Activated T-cell treated with anti-CD3 and anti-CD28 coated beads, Interleukin-2, amount 50 U/mL, for 24 hours (primary cell): Measurements from ENCODE around the gene CCL14.

Experiments used
- DNase-seq: peaks from one replicate; pipeline ENCODE4 v3.0.0-alpha.2; 2020
- H3K27ac Mint-ChIP-seq: 2 replicates; pipeline ENCODE4 v1.8.0; 2020; ENCODE audit warnings: mild to moderate bottlenecking, mixed read lengths
- H3K27me3 Mint-ChIP-seq: 2 replicates; pipeline ENCODE4 v1.8.0; 2020; ENCODE audit warnings: mixed read lengths
- H3K36me3 Mint-ChIP-seq: 2 replicates; pipeline ENCODE4 v1.8.0; 2020; ENCODE audit warnings: low read depth, mixed read lengths
- H3K4me1 Mint-ChIP-seq: 2 replicates; pipeline ENCODE4 v1.8.0; 2020; ENCODE audit warnings: low read depth, mixed read lengths
- H3K4me3 Mint-ChIP-seq: 2 replicates; pipeline ENCODE4 v1.8.0; 2020; ENCODE audit warnings: mild to moderate bottlenecking, moderate library complexity, mixed read lengths
- H3K9me3 Mint-ChIP-seq: 2 replicates; pipeline ENCODE4 v1.8.0; 2020; ENCODE audit warnings: mixed read lengths

CCL14 gene

GRCh38 chr17:35973333-35974260, 12.9 kb downstream of the CCL14 start:
- Mint-ChIP-seq H3K4me3 (no peak overlapping the region), H3K9me3 (no peaks in the 10 kb centered on the region), H3K27me3 (no peaks in the 10 kb centered on the region), H3K27ac (no peak overlapping the region), H3K36me3 (no peaks in the 10 kb centered on the region), H3K4me1 (peaks cover 19% of the 10 kb centered on the region)
- DNase-seq = no peak

- no peak for DNase-seq
- Mint-ChIP-seq H3K4me3 (no peak overlapping the region), H3K36me3 (no peaks in the 10 kb centered on the region), H3K27me3 (no peaks in the 10 kb centered on the region), H3K27ac (no peak overlapping the region), H3K4me1 (peaks cover 19% of the 10 kb centered on the region), H3K9me3 (no peaks in the 10 kb centered on the region)
Measured at GRCh38 chr17:35972945-35973332, 13.6 kb downstream of the CCL14 start.

GRCh38 chr17:35972535-35972934, 14.0 kb downstream of the CCL14 start:
- no peak overlapping the region for H3K27ac Mint-ChIP-seq
- H3K4me1 Mint-ChIP-seq = peaks cover 19% of the 10 kb centered on the region
- H3K9me3 Mint-ChIP-seq = no peaks in the 10 kb centered on the region
- no peak overlapping the region for H3K4me3 Mint-ChIP-seq
- no peaks in the 10 kb centered on the region for H3K36me3 Mint-ChIP-seq
- DNase-seq = no peak
- H3K27me3 Mint-ChIP-seq = no peaks in the 10 kb centered on the region

GRCh38 chr17:35972066-35972465, 14.5 kb downstream of the CCL14 start:
- no peak overlapping the region for H3K4me3 Mint-ChIP-seq
- H3K9me3 Mint-ChIP-seq = no peaks in the 10 kb centered on the region
- H3K36me3 Mint-ChIP-seq = no peaks in the 10 kb centered on the region
- H3K4me1 Mint-ChIP-seq = peaks cover 19% of the 10 kb centered on the region
- no peaks in the 10 kb centered on the region for H3K27me3 Mint-ChIP-seq
- no peak for DNase-seq
- no peak overlapping the region for H3K27ac Mint-ChIP-seq

GRCh38 chr17:35969558-35970380, 16.8 kb downstream of the CCL14 start:
- H3K27me3 Mint-ChIP-seq = no peaks in the 10 kb centered on the region
- H3K36me3 Mint-ChIP-seq = no peaks in the 10 kb centered on the region
- peak overlapping the region; percentile 47 for H3K27ac Mint-ChIP-seq
- no peaks in the 10 kb centered on the region for H3K9me3 Mint-ChIP-seq
- H3K4me1 Mint-ChIP-seq = peaks cover 16% of the 10 kb centered on the region
- peak; percentile 73 for DNase-seq
- H3K4me3 Mint-ChIP-seq = no peak overlapping the region

- DNase-seq = no peak
- no peaks in the 10 kb centered on the region for H3K9me3 Mint-ChIP-seq
- no peak overlapping the region for H3K4me3 Mint-ChIP-seq
- H3K27me3 Mint-ChIP-seq = no peaks in the 10 kb centered on the region
- H3K36me3 Mint-ChIP-seq = no peaks in the 10 kb centered on the region
- H3K4me1 Mint-ChIP-seq = peaks cover 14% of the 10 kb centered on the region
- no peak overlapping the region for H3K27ac Mint-ChIP-seq
Measured at GRCh38 chr17:35968520-35969054, 17.9 kb downstream of the CCL14 start.

GRCh38 chr17:35965272-35965671, 21.3 kb downstream of the CCL14 start:
- Mint-ChIP-seq H3K27me3 (no peaks in the 10 kb centered on the region), H3K4me1 (peaks cover 10% of the 10 kb centered on the region), H3K9me3 (no peaks in the 10 kb centered on the region), H3K36me3 (no peaks in the 10 kb centered on the region), H3K4me3 (no peak overlapping the region), H3K27ac (no peak overlapping the region)
- DNase-seq = no peak

- Mint-ChIP-seq H3K4me1 (no peaks in the 10 kb centered on the region), H3K9me3 (no peaks in the 10 kb centered on the region), H3K36me3 (no peaks in the 10 kb centered on the region), H3K27ac (peak overlapping the region; percentile 16), H3K27me3 (no peaks in the 10 kb centered on the region), H3K4me3 (no peak overlapping the region)
- DNase-seq = no peak
Measured at GRCh38 chr17:35963663-35964062, 22.9 kb downstream of the CCL14 start.

GRCh38 chr17:35953720-35954119, 32.8 kb downstream of the CCL14 start:
- no peak for DNase-seq
- peaks cover 13% of the 10 kb centered on the region for H3K27me3 Mint-ChIP-seq
- no peaks in the 10 kb centered on the region for H3K9me3 Mint-ChIP-seq
- no peaks in the 10 kb centered on the region for H3K36me3 Mint-ChIP-seq
- H3K4me3 Mint-ChIP-seq = no peak overlapping the region
- no peaks in the 10 kb centered on the region for H3K4me1 Mint-ChIP-seq
- no peak overlapping the region for H3K27ac Mint-ChIP-seq

- Mint-ChIP-seq H3K36me3 (no peaks in the 10 kb centered on the region), H3K27ac (no peak overlapping the region), H3K9me3 (no peaks in the 10 kb centered on the region), H3K4me3 (no peak overlapping the region), H3K4me1 (peaks cover 2% of the 10 kb centered on the region), H3K27me3 (no peaks in the 10 kb centered on the region)
- DNase-seq = no peak
Measured at GRCh38 chr17:35949401-35949800, 37.1 kb downstream of the CCL14 start.

GRCh38 chr17:35948092-35948491, 38.4 kb downstream of the CCL14 start:
- no peak for DNase-seq
- Mint-ChIP-seq H3K36me3 (no peaks in the 10 kb centered on the region), H3K4me1 (peaks cover 2% of the 10 kb centered on the region), H3K27me3 (no peaks in the 10 kb centered on the region), H3K27ac (no peak overlapping the region), H3K9me3 (no peaks in the 10 kb centered on the region), H3K4me3 (no peak overlapping the region)

- no peaks in the 10 kb centered on the region for H3K36me3 Mint-ChIP-seq
- DNase-seq = peak; percentile 58
- no peaks in the 10 kb centered on the region for H3K9me3 Mint-ChIP-seq
- no peak overlapping the region for H3K27ac Mint-ChIP-seq
- peaks cover 2% of the 10 kb centered on the region for H3K4me1 Mint-ChIP-seq
- H3K27me3 Mint-ChIP-seq = no peaks in the 10 kb centered on the region
- H3K4me3 Mint-ChIP-seq = no peak overlapping the region
Measured at GRCh38 chr17:35947156-35947585, 39.4 kb downstream of the CCL14 start.

- Mint-ChIP-seq H3K27ac (no peak overlapping the region), H3K27me3 (no peaks in the 10 kb centered on the region), H3K36me3 (no peaks in the 10 kb centered on the region), H3K4me3 (no peak overlapping the region), H3K4me1 (peaks cover 2% of the 10 kb centered on the region), H3K9me3 (no peaks in the 10 kb centered on the region)
- no peak for DNase-seq
Measured at GRCh38 chr17:35944151-35944550, 42.4 kb downstream of the CCL14 start.

- H3K9me3 Mint-ChIP-seq = no peaks in the 10 kb centered on the region
- no peak within 1 kb of the TSS for H3K4me3 Mint-ChIP-seq
- no peak for DNase-seq
- H3K4me1 Mint-ChIP-seq = peaks cover 2% of the 10 kb centered on the region
- no peaks in the 10 kb centered on the region for H3K36me3 Mint-ChIP-seq
- no peak within 1 kb of the TSS for H3K27ac Mint-ChIP-seq
- H3K27me3 Mint-ChIP-seq = no peaks in the 10 kb centered on the region
Measured at GRCh38 chr17:35943537-35943936, 43.0 kb downstream of the CCL14 start, which contains the start of gene LYZL6. LYZL6 (minus strand) TSS chr17:35943713; CDS start chr17:35939356, 4,357 bp downstream.
